ENCODE results near the gene CRYBB1.

Gene CRYBB1

DNA sequence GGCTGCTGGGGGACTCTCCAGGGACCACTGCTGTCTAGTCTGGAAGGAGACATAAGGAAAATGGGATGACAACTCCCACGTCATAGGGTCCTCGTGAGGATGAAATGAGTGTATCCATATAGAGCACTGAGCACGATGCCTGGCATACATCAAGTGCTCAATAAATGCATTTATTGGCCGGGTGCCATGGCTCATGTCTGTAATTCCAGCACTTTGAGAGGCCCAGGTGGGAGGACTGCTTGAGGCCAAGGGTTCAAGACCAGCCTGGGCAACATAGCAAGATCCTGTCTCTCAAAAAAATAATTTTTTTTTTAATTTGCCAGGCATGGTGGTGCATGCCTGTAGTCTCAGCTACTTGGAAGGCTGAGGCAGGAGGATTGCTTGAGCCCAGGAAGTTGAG lies 15.7 kb downstream of the CRYBB1 start:
- DNase-seq, result no peak

DNA sequence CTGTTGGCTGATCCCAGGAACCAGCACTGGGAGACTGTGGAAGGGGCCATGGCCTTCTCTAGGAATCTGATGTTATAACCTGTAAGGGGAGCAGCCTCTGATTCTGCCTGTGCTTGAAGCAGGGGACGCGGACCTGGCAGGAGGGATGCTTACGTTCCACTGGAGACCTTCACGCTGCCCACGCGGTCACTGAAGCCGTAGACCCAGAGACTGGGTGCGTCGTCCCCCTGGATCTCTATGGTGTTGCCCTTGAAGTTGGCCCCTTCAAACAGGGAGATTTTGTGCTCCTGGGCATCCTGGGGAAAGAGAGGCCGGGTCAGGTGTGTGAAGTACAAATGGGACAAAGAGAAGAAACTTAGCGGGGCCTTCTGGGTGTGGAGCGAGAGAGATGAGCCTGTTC lies 16.1 kb downstream of the CRYBB1 start:
- no peak for DNase-seq

DNA sequence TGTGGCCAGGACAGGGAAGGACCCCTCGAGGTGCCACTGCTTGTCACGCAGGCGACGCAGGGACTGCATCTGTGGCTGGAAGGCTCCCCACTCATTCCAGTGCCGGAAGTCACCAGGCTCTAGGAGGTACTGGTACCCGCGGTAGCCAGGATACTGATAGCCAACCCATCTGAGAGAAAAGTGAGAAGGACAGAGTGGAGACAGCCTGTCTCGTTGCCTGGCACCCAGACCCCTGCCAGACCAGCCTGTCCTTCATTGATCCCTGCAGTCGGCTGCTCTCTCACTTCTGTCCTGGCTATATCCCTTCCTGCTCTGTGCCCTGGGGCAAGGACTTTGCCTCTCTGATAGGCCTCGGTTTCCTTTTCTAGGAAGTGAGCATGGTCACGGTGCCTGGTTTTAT lies 18.3 kb downstream of the CRYBB1 start:
- DNase-seq, result no peak

DNA sequence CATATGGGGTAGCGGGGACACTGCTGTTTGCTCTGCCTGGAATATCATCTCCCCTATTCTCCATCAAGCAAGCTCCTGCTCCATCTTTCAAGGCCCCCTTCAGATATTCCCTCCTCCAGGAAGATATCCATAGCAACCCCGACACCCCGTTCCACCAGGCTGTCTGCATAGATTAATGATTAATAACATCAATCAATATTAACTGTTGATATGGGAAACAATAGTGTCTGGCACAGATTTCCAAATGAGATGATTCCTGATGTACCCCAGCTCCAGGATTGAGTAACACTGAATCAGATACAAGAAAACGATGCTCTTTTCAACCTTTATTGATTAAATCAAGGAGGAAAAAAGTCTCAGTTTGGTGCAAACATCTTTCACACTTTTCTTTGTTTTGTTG lies 20.3 kb downstream of the CRYBB1 start:
- DNase-seq, result no peak

DNA sequence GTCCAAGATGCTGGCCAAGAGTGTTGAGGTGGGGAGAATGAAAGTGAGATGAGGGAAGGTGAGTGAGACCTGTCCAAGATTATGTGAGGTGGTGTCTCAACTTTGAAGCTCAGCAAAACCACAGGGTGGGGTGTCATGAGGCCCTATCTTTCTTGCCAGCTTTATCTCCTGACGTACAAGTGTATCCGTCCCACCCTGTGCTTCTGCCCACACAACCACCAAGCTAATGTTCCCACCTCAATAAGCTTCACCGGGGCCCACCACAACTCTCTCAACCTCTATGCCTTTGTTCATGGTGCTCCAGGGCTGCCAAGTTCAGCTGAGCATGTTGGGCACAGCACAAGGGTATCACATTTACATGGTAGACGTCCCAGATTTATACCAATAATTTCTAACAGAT lies 20.8 kb downstream of the CRYBB1 start:
- DNase-seq, result no peak

DNA sequence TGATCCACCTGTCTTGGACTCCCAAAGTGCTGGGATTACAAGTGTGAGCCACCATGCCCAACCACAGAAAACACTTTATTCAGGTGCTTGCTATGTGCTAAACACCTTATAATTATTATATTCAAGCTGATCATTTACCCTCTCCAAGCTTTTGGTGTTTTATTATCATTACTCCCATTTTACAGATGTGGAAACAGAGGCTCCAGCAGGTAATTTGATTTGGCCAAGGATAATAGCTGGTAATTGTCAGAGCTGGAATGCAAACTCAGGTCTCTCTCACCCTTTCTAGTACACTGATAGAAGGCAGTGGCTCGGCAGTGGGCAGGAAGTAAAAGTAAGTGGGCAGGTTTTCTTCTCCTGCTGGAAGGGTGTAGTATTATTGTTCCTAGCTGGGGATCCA lies 24.1 kb downstream of the CRYBB1 start:
- no peak for DNase-seq

DNA sequence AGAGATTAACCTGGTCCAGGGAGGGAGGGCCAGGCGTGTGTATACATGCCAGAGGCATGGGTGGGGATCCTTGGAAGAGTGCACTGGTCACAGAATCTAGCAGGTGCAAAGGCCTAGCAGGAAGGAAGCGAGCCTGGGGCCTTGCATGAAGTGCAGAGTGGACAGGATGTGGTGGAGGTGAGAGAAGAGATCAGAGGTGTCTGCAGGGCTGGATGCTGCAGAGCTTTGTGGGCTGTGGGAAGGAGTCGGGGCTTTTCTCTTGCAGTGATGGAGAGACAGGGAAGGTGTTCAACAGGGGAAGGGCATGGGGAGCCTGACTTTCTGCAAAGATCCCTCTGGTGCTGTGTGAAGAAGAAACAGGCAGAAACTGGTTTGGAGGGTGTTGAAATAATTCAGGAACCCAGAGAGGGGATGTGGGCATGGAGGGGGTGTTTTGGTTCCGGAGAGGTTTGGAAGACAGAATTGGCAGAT lies 25.4 kb downstream of the CRYBB1 start:
- DNase-seq, result peak; percentile 9

DNA sequence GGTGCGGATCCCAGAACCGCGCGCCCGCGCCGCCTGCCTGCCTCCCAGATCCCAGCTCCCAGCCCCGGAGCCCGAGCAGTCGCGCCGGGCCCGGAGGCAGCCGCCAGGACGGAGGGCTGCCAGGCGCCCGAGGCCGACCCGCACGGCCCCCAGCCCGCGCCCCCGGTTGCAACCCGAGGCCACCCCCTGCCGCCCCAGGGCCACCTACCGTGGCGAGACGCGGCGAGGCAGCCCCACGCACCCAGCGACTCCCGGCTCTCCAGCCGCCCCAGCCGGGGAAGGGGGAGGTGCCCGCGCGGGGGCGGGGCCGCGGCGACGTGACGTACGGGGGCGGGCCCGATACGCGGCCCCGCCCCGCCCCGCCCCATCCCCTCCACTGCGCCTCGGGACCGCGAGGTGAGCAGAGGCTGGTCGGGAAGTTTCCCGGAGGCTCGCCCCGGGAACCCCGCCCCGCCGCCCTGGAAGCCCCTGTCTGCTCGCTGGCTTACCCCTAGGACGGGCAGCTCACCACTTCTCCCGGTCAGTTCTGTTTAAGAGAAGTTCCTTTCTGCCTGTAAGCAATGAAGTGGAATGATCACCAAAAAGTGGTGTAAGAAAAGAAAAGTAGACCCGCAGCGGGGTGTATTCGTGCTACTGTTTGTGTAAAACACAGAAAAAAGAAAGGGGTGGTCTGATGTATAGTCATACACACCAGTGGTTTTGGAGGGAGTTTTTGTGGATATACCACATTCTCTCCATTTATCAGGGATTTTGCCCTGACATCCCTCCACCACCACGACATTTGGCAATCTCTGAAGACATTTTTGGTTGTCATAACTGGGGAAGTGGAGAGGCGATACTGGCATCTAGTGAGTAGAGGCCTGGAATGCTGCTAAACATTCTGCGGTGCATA lies 27.7 kb downstream of the CRYBB1 start, which contains the start of gene TPST2:
Gene TPST2, minus strand, starts transcription at position 288 of the 892 bp plus-strand sequence. CDS start 48,502 bp downstream, outside the sequence.
- DNase-seq, result peak; percentile 27

DNA sequence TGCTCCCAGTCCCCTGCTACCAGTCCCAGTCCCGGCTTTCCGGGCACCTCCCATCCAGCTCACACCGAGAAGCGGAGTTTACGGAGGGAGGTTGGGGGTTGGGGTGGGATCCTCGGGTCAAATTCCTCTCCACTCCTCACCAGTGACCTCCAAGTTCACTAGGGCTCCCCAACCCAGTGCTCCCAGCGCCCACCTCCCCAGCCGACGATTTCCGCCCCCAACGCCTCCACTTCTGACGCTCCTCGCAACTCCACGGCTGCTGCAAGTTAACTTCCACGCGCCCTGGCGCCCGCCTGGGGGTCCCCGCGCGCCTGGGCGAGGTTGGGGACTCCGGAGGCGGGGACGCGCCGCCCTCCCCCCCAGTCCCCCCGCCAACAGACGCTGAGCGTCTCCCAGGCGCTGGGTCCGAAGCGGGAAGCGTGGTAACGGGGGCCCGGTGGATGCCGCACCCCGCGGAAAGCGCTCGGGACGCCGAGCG lies 28.4 kb downstream of the CRYBB1 start:
- no peak for DNase-seq

DNA sequence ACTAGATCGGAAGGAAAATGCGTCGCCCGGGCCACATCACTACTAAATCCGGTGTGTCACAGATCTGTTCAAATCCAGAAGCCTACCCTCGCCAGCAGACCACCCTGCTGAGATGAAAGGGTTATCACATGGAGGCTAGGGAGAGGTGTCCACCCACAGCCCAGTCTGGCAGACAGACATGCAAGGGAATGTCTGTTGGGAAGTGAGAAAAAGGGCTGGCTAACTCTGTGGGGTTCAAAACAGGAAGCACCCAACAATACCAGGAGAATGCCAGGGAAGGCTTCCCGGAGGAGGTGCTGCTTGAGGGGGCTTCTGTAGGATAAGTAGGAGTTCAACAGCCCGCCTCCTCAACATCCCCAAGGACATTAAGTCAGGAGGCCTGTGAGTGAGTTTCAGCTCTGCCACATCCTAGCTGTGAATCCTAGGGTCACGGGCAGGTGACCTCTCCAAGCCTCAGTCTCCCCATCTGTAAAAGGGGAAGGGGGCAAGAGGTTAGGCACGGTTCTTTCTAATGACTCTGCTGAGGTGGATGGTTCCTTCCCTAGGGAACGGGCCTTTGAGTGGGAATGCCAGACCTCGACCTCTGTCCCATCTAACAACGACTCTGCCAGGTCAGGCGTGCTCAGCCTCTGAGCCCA lies 29.0 kb downstream of the CRYBB1 start:
- no peak for DNase-seq

DNA sequence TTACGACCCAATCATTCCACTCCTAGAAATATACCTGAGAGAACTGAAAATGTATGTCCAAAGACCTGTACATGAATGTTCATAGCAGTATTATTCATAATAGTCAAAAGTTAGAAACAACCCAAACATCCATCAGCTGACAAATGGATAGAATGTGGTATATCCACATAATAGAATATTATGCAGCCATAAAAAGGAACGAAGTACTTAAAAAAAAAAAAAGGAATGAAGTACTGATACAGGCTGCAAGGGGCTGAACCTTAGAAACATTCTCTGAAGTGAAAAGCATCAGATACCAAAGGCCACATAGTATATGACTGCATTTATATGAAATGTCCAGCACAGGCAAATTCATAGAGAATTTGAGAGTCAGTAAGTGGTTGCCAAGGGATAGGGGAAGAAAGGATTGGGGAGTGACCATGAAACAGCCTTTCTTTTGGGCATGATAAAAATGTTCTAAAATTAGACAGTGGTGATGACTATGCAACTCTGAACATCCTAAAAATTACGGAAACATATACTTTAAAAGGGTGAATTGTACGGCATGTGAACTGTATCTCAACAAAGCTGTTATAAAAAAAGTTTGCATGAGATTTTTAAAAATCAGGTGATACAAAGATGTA lies 29.7 kb downstream of the CRYBB1 start:
- DNase-seq, result no peak

DNA sequence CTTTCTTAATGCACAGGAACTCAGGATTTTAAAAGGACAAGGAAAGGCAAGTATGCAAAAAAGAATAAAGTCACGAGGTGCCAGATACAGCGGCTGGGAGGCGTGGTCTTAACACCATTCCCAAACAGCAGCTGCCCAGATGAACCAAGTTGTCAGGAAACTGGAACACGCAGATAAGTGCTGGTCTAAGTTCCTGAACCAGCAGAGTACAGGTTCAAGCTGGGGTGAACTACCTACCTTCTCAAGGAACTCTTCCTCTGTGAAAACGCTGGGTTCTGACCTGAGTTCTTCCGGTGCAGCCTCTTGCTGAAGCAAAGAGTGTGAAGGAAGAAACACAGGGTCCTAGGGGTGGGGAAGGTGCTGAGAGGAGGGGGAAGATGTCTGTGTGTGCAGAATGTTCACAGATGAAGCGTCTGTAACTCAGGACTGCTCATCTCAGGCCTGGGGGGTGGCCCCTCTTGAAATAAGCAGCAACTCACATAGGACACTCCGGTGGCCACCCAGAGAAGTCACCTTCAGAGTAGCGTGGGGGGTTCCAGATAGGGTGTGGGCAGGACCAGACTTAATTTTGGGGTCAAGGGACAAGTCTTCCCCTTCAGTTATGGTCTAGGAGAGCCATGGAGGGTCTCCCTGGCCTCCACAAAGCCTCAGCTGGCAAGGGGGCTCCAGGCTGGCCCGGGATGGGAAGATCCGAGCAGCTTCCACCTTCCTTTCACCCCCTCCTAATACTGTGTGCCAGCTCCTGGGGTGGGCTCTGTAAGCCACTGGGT lies 31.1 kb downstream of the CRYBB1 start:
- DNase-seq, result no peak

DNA sequence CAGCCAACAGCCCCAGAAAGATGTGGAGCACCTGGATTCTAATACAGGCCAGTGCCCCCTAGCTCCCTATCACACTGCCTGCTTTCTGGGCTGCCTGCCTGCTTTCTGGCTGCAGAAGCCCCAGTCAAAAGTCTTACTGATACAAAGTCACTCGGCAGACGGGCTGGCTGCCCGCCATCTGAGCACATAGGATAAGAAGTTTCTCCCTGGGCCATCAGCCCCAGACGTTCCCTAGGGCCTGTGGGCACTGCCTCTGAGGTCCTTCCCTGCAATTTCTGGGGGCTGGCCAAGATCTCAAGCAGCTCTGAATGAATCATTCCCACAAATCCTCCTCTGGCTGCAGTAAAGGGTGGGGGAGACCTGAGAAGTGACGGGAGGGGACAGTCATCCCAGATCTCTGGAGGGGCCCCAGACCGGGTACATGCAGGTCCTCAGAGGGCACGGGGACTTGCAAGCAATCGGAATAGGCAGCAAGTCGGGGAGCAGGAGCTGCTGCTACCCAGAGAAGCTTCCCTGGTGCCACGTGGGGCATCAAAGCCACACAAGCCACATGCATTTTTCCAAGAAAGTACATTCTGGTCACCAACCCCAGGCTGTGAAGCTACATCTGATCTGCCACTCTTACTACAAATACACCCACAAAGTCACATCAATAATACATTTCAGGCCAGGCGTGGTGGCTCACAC lies 32.6 kb downstream of the CRYBB1 start:
- DNase-seq, result no peak

DNA sequence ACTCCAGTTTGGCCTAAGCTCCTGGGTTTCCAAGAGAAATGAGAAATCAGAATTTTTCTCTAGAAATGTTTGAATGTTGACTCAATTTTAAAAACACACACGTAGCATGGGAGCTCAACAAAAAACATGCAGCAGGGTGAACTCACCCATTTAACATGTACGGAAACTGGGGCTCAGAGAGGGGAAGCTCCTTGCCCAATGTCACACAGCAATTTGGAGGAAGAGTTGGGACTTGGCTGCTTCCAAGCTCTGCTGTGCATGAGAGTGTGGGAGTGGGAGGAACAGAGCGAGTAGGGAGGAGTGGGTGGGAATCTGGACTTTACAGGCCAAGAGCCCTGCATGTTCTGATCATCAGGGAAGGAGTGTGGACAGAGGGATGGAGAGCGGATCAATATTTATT lies 33.8 kb downstream of the CRYBB1 start:
- DNase-seq, result no peak

DNA sequence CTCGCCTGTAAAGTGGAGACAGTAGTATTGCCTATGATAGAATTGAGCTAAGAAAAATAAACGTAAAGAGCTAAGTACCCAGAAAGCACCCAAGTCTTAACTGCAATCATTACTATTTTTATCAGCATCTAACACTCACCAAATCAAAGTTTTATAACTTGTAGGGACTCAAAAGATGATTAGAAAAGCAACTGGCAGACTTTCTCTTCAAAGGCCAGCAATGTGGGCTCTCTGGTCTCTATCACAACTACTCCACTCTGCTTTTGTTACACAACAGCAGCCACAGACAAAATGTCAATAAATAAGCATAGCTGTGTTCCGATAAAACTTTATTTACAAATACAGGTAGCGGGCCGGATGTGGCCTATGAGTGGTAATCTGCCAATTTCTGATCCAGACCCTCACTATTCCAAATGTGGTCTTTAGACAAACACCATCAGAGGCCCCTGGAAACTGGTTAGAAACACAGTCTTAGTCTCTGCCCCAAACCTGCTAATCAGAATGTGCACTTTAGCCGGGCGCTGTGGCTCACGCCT lies 36.1 kb downstream of the CRYBB1 start:
- DNase-seq, result no peak

DNA sequence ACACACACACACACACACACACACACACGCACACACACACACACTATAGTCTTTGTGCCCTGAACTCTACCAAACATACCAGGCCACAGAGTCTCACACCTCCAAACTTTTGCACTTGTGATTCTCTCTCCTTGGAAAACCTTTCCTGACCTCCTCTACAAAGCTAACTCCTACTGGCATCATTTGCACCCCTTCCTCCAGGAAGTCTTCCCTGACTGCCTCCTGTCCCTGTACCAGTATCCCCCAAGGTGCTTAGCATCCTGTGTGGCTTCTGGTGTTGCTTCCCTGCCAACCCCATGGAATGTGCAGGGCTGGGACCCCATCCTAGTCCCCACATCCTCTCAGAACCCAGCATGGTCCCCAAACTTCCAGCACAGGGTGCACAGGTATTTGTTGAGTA lies 36.8 kb downstream of the CRYBB1 start:
- no peak for DNase-seq

DNA sequence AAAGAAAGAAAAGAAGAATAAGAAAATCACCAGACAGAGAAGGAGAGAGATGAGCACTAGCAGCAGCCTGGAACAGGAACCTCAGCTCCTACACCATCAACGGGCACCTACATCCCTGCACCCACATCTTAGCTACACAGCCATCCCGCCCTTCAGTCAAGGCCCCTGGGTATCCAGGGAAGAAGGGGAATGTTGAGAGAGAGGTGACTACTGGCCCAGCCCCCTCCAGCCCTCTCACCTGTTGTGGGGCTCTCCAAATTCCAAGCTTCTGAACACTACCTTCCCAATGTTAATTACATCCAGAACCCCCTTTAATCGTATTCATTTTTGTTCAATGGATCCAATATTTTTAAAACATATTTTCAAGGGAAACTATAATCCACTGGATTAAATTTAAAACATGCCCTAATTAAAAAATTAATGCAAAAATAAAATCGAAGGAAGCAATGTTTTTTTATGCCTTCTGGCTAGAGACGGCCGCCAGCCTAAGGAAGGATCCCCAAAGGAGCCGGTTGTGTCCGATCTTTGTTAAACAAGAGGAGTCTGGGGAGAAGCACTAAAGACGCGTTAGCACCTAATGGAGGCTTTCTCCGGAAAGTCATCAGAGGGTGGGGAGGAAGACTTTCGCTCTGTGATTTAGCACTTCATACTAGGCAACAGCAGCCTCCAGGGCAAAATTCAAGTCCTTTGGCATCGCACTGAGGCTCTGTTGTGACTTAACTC lies 37.4 kb downstream of the CRYBB1 start:
- no peak for DNase-seq

DNA sequence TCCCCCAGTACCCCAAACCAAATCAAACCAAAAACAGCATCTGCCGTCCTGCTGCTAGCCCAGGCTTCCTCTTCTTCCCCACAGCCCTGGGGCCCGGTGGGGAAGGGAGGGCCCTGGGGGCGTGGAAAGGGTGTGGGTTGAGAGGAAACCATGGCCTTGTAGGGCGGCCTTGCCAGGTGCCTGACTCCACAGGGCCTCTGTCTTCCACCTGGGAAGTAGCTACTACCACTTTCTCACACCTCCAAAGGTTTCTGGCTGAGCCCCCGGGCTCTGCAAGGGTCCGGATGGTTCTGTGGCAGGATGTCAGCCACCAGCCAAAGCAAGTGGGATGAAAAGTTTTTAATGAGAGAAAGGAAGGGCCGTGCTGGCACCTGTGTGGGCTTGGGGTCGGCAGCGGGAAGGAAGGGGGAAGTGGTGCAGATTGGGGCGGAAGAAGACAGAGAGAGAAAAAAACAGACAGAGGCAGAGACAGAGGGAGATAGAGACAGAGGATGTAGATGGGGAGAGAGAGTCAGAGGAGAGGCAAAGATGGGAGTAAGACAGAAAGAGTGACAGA lies 38.4 kb downstream of the CRYBB1 start:
- no peak for DNase-seq

DNA sequence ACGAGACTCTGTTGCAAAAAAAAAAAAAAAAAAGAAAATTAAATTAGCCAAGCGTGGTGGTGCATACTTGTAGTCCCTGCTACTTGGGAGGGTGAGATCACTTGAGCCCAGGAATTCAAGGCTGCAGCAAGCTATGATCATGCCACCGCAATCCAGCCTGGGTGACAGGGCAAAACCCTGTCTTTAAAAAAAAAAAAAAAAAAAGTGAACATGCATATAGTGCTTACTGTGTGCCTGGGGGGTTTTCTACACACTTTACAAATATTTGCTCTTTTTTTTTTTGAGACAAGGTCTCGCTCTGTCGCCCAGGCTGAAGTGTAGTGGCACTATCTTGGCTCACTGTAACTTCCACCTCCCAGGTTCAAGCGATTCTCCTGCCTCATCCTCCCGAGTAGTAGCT lies 40.7 kb downstream of the CRYBB1 start:
- DNase-seq, result no peak

DNA sequence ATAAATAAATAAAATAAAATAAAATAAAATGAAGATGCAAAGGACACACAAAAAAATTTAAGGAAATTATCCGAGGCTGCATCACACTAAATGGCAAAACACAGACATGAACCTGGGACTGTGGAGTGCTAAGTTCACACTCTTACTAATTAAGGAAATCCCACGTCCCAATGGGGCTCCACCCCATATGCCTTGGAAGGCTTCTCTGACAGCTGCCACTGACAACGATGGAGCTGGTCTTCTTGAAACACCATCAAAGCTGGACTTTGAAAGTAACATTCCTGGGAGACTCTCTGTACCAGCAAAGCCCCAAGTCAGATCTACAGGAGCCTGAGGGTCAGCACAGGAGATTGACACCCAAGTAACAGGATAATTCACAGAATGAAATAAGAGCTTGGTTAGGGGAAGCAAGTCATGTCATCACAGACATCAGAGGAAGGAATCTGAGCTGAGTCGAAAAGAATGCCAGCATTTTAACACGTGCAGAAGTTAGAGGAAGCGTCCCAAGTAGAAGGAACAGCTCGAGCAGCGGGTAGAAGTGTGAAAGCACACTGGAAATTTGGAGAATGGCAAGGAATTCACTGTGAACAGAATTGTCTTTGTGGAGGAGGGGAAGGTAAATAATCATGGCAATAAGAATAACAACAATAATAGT lies 41.7 kb downstream of the CRYBB1 start:
- DNase-seq, result no peak
